Ectodermal cell (in vitro differentiated cells): Measurements from ENCODE around the gene MPP4.

Experiments used
- H3K27ac ChIP-seq: 2 replicates; pipeline ENCODE4 v1.7.0; 2013; ENCODE audit warnings: mild to moderate bottlenecking, low read depth, low read length; ENCODE audit not compliant: insufficient read depth, poor library complexity, severe bottlenecking
- H3K27me3 ChIP-seq: 2 replicates; pipeline ENCODE4 v1.7.0; 2013; ENCODE audit warnings: mild to moderate bottlenecking, low read length; ENCODE audit not compliant: insufficient read depth, control insufficient read depth, poor library complexity, severe bottlenecking
- H3K36me3 ChIP-seq: one replicate; pipeline ENCODE4 v1.7.0; 2013; ENCODE audit warnings: low read length; ENCODE audit not compliant: control insufficient read depth, insufficient read depth
- H3K4me1 ChIP-seq: one replicate; pipeline ENCODE4 v1.7.0; 2013; ENCODE audit warnings: low read length; ENCODE audit not compliant: control insufficient read depth, insufficient read depth
- H3K4me3 ChIP-seq: 2 replicates; pipeline ENCODE4 v1.7.0; 2013; ENCODE audit warnings: low read depth, low read length, control low read depth; ENCODE audit not compliant: insufficient read depth
- H3K9me3 ChIP-seq: 2 replicates; pipeline ENCODE4 v1.7.0; 2013; ENCODE audit warnings: mild to moderate bottlenecking, low read length, moderate library complexity; ENCODE audit not compliant: control insufficient read depth
- WGBS, 2 experiments: methylation state at CpG; one replicate each; pipeline ENCODE4 v1.1.7; 2013; ENCODE audit warnings: missing lambda C conversion rate in 2 of 2; 5-methylcytosine and 5-hydroxymethylcytosine counted together

The MPP4 gene

DNA sequence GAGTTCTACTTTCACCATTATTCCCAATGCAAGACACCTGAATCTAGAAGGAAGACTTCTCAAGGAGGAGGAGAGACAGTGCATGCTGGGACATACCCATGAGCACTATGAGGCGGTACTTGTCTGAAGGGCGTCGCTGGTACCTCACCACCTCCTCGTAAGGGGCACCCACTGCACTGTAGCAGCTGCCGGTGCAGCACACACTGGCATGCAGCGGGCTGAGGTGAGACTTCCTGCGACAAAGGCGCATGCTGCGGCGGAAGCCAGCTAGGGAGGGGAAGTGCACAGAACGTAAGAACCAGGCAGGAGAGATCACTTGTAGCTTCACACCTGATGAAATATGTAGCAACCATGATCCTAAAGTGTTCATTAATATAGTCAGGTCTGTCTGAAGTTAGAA, 42.3 kb downstream of the MPP4 start:
- no peak overlapping the region for H3K27ac ChIP-seq
- 95 to 98% methylated on average over 11 of the region's 11 CpGs for WGBS, 2 experiments
- H3K27me3 ChIP-seq: no peaks in the 10 kb centered on the region
- no peaks in the 10 kb centered on the region for H3K4me1 ChIP-seq
- H3K4me3 ChIP-seq: no peak overlapping the region
- no peaks in the 10 kb centered on the region for H3K9me3 ChIP-seq
- no peaks in the 10 kb centered on the region for H3K36me3 ChIP-seq

DNA sequence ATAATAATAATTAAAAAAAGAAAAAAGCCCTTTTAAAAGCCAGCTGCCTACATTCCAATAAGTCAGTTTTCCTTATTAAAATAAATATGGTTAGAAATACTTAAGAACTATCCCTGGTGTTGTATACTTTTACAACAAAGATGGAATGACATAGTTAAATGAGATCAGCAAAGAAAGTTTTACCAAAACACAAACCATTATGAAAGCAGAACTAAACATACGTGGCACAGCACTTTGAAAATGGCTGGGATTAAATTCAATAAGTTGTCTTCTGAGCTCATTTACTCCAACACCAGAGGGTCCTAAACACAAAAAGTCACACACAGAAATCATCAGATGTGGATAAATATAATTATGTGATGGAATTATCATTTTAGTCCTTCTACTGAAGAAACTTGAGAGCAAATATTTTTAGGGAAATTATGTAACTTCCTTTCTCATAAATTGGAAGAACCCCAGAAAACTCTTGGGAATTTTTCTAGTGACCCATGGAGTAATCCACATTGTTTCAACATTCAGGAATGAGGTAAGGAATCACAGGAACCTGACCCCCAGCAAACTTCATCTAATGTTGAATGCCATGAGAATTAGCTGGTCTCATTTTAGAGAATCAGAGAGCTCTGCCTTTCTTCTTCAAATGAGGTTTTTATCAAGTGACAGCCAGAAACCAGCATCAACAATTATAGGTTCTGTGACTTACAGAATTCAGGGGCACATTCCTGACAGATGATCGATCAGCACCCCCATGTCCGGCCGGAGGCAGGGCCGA, 43.6 kb downstream of the MPP4 start:
- Histone ChIP-seq H3K27ac (no peak overlapping the region), H3K9me3 (no peaks in the 10 kb centered on the region), H3K36me3 (no peaks in the 10 kb centered on the region), H3K27me3 (no peaks in the 10 kb centered on the region), H3K4me3 (no peak overlapping the region), H3K4me1 (no peaks in the 10 kb centered on the region)
- WGBS, 2 experiments: 95 to 96% methylated on average over 5 of the region's 5 CpGs

DNA sequence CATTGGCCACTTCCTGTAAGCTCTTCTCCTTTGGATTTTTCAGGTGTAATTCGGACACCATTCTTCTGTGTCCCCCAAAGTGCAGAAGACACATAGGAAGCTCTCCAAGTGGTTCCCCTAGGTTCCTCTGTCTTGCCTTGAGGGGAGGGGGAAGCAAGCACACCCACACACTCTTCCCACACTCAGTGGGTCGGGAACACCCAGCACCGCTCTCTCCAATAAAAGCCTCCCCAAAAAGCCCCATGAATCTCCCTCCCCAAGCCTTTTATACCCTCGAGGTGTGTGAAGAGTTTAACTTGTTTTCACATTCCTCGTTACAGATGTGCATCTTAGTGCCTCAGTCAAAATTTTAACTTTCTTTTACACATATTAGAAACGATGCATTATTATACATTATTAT, 45.2 kb downstream of the MPP4 start:
- Histone ChIP-seq H3K27me3 (no peaks in the 10 kb centered on the region), H3K4me1 (no peaks in the 10 kb centered on the region), H3K9me3 (no peaks in the 10 kb centered on the region), H3K4me3 (no peak overlapping the region), H3K36me3 (no peaks in the 10 kb centered on the region), H3K27ac (no peak overlapping the region)
- WGBS, 2 experiments: 85 to 87% methylated on average over 5 of the region's 6 CpGs

DNA sequence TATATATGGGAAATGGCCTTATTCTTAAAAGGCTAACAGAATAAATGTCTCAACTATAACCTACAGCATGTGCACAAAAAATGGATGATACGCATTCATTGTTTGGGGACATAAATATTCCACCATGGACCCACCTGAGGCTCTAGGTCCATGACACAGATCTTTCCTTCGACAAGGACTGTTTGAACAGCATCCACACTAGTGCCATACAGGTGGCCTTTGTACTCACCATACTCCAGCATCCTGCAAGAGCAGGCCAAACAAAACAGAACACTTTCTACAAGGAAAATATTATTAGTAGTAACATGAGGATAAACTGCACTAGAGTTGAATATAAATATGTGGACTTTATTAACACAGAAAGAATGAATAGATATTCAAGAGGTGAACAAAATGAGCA, 49.0 kb downstream of the MPP4 start:
- no peaks in the 10 kb centered on the region for H3K36me3 ChIP-seq
- 89 to 93% methylated on average over 2 of the region's 2 CpGs for WGBS, 2 experiments

DNA sequence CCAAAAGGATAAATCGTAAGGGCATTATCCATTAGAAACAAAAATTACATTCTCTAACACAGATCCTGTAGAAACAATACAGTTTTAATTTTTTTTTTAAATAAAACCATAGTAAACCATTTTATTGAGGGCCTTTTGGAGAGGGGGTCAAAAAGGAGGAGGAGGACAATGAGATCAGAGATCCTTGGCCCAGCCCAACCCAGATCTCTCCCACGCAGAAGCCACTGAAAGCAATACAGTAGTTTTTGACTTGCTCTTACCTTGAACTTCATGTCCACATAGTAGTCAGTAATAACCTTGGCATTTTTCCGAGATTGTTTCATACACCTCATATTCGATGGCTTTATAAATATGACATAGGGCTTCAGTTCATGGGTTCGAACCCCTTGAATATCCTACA, 51.0 kb downstream of the MPP4 start:
- no peak overlapping the region for H3K27ac ChIP-seq
- peaks cover 7% of the 10 kb centered on the region for H3K4me1 ChIP-seq
- WGBS, 2 experiments: 88 to 94% methylated on average over 4 of the region's 5 CpGs
- H3K27me3 ChIP-seq: no peaks in the 10 kb centered on the region
- no peaks in the 10 kb centered on the region for H3K36me3 ChIP-seq
- no peaks in the 10 kb centered on the region for H3K9me3 ChIP-seq
- no peak overlapping the region for H3K4me3 ChIP-seq

More for the DNA sequence above, 49.0 kb downstream of the MPP4 start:
- no peak overlapping the region for H3K27ac ChIP-seq
- H3K4me3 ChIP-seq: no peak overlapping the region
- H3K9me3 ChIP-seq: no peaks in the 10 kb centered on the region
- H3K4me1 ChIP-seq: peaks cover 1% of the 10 kb centered on the region
- H3K27me3 ChIP-seq: no peaks in the 10 kb centered on the region

DNA sequence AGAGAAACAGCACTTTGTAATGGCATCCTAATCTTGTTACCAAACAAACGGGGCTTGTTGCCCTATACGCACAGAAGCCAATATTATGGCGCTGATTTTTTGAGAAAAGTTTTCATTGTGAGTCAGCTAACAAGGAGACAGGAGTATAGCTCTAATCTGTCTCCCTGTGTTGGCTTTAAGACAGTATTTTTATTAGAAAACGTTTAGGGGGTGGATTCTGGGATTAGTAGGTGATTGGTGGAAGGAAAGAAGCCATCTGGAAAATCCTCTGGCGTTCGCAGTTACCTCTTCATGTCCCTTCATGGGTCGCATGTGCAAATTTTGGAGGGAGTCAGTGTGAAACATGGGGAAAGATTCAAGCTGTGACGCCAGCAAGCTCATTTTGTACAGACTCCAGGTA, 54.4 kb downstream of the MPP4 start:
- Histone ChIP-seq H3K4me1 (peaks cover 7% of the 10 kb centered on the region), H3K36me3 (no peaks in the 10 kb centered on the region), H3K27me3 (no peaks in the 10 kb centered on the region), H3K9me3 (no peaks in the 10 kb centered on the region), H3K4me3 (no peak overlapping the region), H3K27ac (no peak overlapping the region)
- 70 to 71% methylated on average over 8 of the region's 8 CpGs for WGBS, 2 experiments

DNA sequence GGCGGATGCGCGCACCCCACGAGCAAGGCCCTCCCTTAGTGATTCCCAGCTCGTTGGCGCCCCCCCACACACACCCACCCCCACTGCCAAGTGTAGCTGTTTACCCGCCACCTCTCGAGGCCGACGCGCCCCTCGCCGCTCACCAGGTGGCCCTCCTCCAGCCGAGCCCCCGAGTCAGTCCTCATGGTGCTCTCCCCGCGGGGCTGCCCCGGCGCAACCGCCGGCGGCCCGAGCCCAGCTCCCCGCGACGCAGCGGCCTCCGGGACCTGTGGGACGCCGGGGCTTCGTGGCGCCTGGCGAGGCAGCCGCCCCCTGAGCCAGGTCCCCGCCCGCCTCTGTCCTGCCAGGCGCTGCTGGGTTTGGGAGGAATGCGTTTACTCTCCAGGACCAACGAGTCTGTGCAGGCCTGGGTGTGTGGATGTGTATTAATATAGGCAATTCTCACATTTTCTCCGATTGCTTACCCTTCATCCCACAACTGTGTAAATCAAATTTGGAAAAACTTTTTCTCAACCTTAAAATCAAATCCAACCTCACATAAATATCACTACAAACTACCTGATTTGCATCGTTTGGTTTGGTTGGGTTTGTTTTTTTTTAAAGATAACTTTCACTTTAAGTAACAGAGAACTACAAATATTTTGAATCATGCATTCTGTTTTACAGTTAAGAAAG, 55.1 kb downstream of the MPP4 start, which contains the start of gene TMEM237:
Gene TMEM237 (minus strand): TSS at position 288 of the 675 bp plus-strand sequence. CDS start 103 bp downstream, at position 185.
- H3K9me3 ChIP-seq: no peaks in the 10 kb centered on the region
- 1 to 3% methylated on average over 37 to 38 of the region's 41 CpGs for WGBS, 2 experiments
- peaks cover 7% of the 10 kb centered on the region for H3K4me1 ChIP-seq
- no peaks in the 10 kb centered on the region for H3K36me3 ChIP-seq
- H3K4me3 ChIP-seq: peak within 1 kb of the TSS; percentile 87
- peak within 1 kb of the TSS; percentile 94 for H3K27ac ChIP-seq
- no peaks in the 10 kb centered on the region for H3K27me3 ChIP-seq

DNA sequence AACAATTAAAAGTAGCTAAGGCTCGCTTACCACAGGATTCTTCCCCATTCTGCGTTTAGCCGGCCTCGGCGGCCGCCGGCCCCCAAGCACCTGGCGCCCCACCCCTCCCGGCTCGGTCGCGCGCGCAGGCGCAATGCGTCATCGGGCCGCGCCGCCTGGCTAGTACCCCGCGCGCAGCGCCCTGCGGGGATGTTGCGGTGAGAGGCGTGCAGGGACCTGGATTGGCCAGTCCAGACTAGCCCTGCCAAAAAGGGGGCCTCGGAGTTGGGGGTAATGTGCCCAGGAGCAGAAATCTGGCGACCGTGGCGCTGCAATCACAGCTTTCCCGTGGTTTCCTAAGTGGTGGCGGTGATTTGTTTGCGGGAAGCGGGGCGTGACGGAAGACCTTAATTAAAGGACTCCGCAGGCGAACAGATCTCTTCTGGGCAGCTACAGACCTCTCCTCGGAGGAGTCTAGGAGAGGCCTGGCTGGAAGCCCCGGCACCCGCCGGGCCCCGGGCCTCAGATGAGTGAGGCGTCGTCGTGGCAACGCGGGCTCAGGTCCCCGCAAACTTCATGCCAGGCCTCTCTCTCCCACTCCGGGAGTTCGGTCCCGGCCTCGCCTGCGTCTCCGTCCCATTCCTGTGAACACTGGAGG, 55.7 kb downstream of the MPP4 start:
- WGBS, 2 experiments: 0% methylated on average over 56 of the region's 56 CpGs
- H3K27ac ChIP-seq: peak overlapping the region; percentile 94
- H3K27me3 ChIP-seq: no peaks in the 10 kb centered on the region
- H3K9me3 ChIP-seq: no peaks in the 10 kb centered on the region
- H3K36me3 ChIP-seq: peaks cover 2% of the 10 kb centered on the region
- H3K4me3 ChIP-seq: peak overlapping the region; percentile 87
- H3K4me1 ChIP-seq: peaks cover 7% of the 10 kb centered on the region

DNA sequence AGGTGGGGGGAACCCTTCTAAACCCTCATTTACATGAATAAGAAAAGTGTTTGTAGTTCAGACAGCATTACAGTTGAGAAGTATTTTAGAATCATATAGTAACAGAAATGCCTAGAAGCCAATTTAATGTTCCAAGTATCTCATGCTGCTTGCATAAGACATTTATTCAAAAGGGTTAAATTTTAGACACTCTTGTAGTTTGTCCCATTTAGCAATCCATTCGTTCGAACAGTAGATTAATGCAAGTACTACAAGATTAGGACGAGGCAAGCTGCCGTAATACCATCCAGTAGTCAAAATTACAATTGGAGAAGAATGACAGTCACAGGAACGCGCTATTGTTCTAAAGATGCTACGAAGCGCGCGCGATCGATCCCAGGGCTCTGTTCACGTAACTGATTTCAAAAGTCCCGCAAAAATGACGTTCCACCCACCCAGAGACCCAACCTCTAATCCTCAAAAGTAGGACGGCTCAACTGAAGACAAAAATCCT, 56.3 kb downstream of the MPP4 start:
- Histone ChIP-seq H3K27me3 (no peaks in the 10 kb centered on the region), H3K9me3 (no peaks in the 10 kb centered on the region), H3K4me1 (peaks cover 7% of the 10 kb centered on the region), H3K4me3 (peak overlapping the region; percentile 87), H3K36me3 (peaks cover 4% of the 10 kb centered on the region), H3K27ac (peak overlapping the region; percentile 94)
- WGBS, 2 experiments: 0 to 1% methylated on average over 16 of the region's 16 CpGs

DNA sequence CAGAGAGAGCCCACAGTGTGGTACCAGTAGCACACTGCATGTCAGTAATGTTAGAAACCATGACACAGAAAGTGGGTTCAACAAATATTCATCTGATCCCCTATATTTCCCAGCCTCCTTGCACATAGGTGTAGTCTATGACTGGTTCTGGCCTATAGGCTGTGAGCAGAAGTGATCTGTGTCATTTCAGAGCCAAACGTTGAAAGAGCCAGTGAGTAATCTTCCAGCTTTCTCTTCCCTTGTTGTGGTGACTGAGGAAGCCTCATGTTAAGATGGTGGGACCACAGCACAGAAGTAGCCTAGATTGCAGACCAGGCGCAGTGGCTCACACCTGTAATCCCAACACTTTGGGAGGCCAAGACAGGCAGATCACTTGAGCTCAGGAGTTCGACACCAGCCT, 59.2 kb downstream of the MPP4 start:
- H3K4me3 ChIP-seq: no peak overlapping the region
- peaks cover 27% of the 10 kb centered on the region for H3K36me3 ChIP-seq
- H3K27me3 ChIP-seq: no peaks in the 10 kb centered on the region
- H3K9me3 ChIP-seq: no peaks in the 10 kb centered on the region
- H3K27ac ChIP-seq: no peak overlapping the region
- H3K4me1 ChIP-seq: peaks cover 4% of the 10 kb centered on the region
- 90 to 93% methylated on average over 3 of the region's 3 CpGs for WGBS, 2 experiments
